Activated CD4-positive, alpha-beta T cell treated with anti-CD3 and anti-CD28 coated beads, Interleukin-10, Interleukin-2, amounts not matched to agents 100 ng/mL and 50 ng/mL, durations not matched to agents 16 hours and 8 hours (primary cell): ENCODE results near the gene FOXL1.

ENCODE experiments used
- DNase-seq: peaks from one replicate; pipeline ENCODE4 v3.0.0-alpha.2; 2020

The FOXL1 gene

GRCh38 chr16:86549076-86549892 is 29.1 kb upstream of the FOXL1 start:
- peak; percentile 69 for DNase-seq

DNA sequence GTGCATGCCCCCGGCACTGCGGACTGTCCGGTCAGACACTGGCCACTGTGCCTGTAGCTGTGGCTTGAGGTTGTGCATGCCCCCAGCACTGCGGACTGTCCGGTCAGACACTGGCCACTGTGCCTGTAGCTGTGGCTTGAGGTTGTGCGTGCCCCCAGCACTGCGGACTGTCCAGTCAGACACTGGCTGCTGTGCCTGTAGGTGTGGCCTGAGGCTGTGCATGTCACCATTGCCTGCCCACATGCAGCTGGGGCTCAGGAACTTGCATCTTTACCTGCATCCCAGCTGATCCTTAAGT is 28.5 kb upstream of the FOXL1 start:
- DNase-seq: no peak

- no peak for DNase-seq
Observed at GRCh38 chr16:86550281-86550680, 28.1 kb upstream of the FOXL1 start.

DNA sequence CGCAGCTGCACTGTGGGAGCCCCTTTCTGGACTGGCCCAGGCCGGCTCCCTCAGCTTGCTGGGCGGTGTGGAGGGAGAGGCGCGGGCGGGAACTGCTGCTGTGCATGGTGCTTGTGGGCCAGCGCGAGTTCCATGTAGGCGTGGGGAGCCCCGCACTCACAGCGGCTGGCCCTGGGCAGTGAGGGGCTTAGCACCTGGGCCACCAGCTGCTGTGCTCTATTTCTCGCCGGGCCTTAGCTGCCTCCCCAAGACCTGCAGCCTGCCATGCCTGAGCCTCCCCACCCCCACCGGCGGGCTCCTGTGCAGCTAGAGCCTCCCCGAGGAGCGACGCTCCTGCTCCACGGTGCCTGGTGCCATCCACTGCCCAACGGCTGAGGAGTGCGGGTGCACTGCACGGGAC is 25.0 kb upstream of the FOXL1 start:
- DNase-seq: no peak

DNA sequence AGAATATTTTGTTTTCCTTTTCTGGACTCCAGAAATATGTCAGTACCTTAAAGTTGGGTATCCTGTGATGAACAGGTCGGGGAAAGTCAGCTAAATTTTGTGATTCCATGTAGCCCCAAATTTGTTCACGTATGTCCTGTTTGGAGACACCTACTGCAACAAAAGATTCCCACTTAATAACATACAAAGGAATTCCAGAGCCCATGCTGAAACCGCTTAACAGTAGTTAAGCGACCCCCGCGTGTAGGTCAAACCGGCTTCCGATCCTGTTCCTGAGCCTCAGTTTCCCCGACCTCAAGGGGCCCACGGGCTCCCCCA is 23.8 kb upstream of the FOXL1 start:
- no peak for DNase-seq

- peak; percentile 96 for DNase-seq
Observed at GRCh38 chr16:86554917-86555703, 23.2 kb upstream of the FOXL1 start, which contains the start of gene MTHFSD. Gene MTHFSD, minus strand, starts transcription at chr16:86555235. Its CDS starts 51 bp downstream, at chr16:86555184.

DNA sequence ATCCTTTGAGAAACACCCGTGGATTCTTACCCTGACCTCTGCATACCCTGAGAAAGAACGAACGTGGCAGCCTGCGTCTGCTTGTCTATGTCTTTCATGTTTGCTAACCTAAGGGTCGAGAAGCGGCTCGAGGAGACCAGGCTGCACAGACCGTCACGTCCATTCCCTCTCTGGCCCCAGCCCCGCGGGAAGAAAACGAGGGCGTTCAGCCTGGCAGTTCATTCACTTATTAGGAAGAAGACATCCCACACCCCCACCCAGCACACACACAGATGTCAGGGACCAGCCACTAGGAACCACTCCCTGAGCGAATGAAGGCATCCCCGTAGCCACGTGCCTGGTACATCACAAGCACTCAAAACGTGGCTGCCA is 22.7 kb upstream of the FOXL1 start:
- DNase-seq: no peak

DNA sequence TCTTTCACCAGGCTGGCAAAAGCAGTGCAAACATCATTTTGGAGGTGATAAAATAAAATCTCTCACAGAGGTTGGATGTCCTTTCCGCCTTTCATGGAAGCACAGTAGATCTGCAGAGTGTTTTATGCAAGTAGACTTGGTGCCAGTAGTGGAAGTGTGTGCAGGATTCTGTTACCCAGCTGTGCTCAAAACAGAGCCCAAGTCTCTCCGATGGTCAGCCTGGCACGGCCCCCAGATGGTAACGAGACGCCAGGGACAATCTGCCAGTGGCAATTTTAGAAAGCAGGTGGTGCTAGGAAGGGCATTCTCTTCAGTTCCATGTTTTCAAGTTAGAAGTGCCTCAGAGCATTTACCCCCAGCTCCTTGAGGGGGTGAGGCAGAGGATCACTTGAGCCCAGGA is 21.8 kb upstream of the FOXL1 start:
- DNase-seq: no peak

- no peak for DNase-seq
Observed at GRCh38 chr16:86557587-86557986, 20.8 kb upstream of the FOXL1 start.

DNA sequence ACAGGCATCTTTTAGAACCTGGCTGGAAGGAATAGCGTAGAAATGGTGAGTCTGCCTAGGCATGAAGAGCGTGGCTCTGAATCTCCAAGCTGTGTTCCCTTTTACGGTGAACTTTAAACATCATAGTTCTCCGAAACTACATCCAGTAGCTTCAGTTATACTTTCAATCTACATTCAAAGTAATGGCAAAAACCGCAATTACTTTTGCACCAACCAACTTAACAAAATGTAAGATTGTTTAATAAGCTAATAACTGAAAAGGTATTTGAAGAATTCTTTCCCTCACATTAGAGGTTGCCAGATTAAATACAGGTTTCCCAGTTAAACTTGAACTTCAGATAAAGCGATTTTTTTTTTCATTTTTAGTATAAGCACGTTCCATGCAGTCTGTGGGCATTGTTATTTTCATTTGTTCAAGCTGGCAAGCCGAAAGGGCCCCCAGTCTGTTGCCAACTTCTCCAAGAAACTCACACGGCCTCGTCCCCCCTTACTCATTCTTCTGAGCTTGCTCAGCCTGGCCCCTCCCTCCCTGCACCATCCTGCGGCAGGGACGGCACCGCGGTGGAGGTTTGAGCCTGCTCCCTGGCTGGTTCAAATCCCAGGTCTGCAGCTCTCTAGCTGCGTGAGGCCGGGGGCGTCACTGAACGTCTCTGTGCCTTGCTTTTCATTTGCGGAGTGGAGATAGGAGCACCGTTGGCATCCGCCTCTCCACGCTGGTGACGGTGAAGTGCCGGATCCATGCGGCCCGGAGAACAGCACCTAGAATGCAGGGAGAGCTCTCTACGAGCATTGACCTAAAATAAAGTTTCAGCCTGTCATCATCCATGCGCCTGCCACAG is 19.8 kb upstream of the FOXL1 start:
- DNase-seq: no peak

GRCh38 chr16:86559802-86560305 is 18.5 kb upstream of the FOXL1 start:
- DNase-seq: no peak

DNA sequence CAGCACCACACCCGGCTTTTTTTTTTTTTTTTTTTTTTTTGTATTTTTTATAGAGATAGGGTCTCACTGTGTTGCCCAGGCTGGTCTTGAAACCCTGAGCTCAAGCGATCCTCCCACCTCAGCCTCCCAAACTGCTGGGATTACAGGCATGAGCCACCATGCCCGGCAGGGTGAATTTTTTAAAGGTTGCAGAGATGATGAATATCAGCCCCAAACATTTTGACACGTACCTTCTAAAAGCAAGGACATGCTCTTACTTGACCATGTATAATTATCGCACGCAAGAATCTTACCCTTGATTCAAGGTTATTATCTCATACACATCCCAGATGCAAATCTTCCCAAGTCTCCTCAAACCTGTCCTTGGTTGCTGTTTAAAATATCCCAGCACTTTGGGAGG is 16.0 kb upstream of the FOXL1 start:
- no peak for DNase-seq

GRCh38 chr16:86563469-86564345 is 14.6 kb upstream of the FOXL1 start:
- peak; percentile 89 for DNase-seq

GRCh38 chr16:86565181-86565631 is 13.1 kb upstream of the FOXL1 start:
- DNase-seq: no peak

GRCh38 chr16:86565644-86566511 is 12.5 kb upstream of the FOXL1 start:
- no peak for DNase-seq

GRCh38 chr16:86566601-86566965 is 11.8 kb upstream of the FOXL1 start, which contains the start of gene FOXC2:
Gene FOXC2, plus strand, starts transcription at chr16:86566829. Its CDS starts 507 bp downstream, at chr16:86567336.
- peak; percentile 42 for DNase-seq

- DNase-seq: no peak
Observed at GRCh38 chr16:86566966-86567700, 11.2 kb upstream of the FOXL1 start.

DNA sequence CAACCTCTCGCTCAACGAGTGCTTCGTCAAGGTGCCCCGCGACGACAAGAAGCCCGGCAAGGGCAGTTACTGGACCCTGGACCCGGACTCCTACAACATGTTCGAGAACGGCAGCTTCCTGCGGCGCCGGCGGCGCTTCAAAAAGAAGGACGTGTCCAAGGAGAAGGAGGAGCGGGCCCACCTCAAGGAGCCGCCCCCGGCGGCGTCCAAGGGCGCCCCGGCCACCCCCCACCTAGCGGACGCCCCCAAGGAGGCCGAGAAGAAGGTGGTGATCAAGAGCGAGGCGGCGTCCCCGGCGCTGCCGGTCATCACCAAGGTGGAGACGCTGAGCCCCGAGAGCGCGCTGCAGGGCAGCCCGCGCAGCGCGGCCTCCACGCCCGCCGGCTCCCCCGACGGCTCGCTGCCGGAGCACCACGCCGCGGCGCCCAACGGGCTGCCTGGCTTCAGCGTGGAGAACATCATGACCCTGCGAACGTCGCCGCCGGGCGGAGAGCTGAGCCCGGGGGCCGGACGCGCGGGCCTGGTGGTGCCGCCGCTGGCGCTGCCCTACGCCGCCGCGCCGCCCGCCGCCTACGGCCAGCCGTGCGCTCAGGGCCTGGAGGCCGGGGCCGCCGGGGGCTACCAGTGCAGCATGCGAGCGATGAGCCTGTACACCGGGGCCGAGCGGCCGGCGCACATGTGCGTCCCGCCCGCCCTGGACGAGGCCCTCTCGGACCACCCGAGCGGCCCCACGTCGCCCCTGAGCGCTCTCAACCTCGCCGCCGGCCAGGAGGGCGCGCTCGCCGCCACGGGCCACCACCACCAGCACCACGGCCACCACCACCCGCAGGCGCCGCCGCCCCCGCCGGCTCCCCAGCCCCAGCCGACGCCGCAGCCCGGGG is 10.4 kb upstream of the FOXL1 start:
- DNase-seq: no peak
